MG63 (cell line): ENCODE results near the gene GPRASP1. TPM values are rescaled to one million over a fixed set of nuclear protein-coding genes. Genes with fewer than 3 reads are reported as not detected.
"Not testable (repeated sequence)": the region's sequence is repeated elsewhere in the genome, so short reads cannot be mapped to it uniquely, and the experiment has no call there.

Experiments
- DNase-seq: peaks from one replicate; pipeline ENCODE4 v3.0.0-alpha.2; 2020
- H3K27me3 ChIP-seq: fragments of 250-450 bp; sonication (Bioruptor Pico); 2 replicates; pipeline ENCODE4 v1.5.1; 2020; ENCODE audit warnings: mild to moderate bottlenecking, moderate library complexity
- H3K36me3 ChIP-seq: fragments of 250-450 bp; sonication (Bioruptor Pico); 2 replicates; pipeline ENCODE4 v1.5.1; 2020; ENCODE audit warnings: mild to moderate bottlenecking, moderate library complexity
- H3K4me3 ChIP-seq: fragments of 250-450 bp; sonication (Bioruptor Pico); 2 replicates; pipeline ENCODE4 v1.5.1; 2020; ENCODE audit warnings: mild to moderate bottlenecking, moderate library complexity
- H3K9me3 ChIP-seq: fragments of 250-450 bp; sonication (Bioruptor Pico); 2 replicates; pipeline ENCODE4 v1.5.1; 2020; ENCODE audit warnings: mild to moderate bottlenecking, moderate library complexity
- total RNA-seq: library from RNA; depleted of rRNA; stranded (reverse); fragments of >200 nt; shearing (Covaris generic); gene quantifications from 2 replicates; pipeline ENCODE4 v1.2.3, GENCODE V29; 2014; ENCODE audit warnings: low replicate concordance; rRNA removed

GPRASP1 gene
- total RNA-seq, result 0.10 TPM in 1 of 2 replicates, not detected in the other

DNA sequence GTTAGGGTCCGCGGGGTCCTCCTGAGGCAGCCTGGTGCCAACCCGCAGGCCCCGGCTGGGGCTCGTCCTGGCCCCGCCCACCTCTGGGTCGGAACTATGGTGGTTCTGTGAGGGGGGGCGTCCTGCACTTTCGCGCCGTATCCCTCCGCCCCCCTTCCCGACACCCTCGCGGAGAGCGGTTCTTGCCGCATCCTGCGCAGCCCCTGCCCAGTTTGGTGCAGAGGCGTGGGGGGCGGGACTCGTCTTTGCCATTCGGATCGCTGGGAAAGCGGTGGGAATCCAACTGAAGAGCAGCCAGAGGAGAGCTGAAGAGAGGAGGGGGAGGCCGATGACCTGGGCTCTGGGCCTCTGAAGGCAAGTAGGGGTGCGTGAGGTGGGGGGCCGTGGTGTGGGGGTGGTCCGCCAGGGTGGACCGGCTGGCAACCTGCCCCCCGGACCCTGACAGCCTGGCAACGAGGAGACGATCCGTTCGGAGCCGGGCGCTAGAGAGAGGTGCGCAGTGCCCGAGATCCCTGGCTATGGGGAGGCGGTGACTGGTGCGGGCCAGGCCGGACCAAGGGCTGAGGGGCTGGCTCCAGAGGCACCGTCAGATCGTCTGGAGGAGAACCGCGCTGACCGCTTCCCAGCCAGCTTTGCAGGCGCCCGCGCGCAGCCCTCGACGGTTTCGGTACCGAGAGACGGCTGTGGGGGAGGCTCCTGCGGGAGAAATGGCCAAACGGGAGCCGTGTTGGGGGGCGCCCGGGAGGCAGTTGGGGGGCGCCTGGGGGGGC, at the start of gene GPRASP1:
GPRASP1 (plus strand) TSS at position 242 of the 770 bp plus-strand sequence. CDS start 2,431 bp downstream, outside the sequence.
- DNase-seq, result peak; percentile 33
- H3K27me3 ChIP-seq, result no peaks in the 10 kb centered on the region
- no peaks in the 10 kb centered on the region for H3K36me3 ChIP-seq
- peak within 1 kb of the TSS; percentile 38 for H3K4me3 ChIP-seq
- H3K9me3 ChIP-seq, result no peaks in the 10 kb centered on the region

DNA sequence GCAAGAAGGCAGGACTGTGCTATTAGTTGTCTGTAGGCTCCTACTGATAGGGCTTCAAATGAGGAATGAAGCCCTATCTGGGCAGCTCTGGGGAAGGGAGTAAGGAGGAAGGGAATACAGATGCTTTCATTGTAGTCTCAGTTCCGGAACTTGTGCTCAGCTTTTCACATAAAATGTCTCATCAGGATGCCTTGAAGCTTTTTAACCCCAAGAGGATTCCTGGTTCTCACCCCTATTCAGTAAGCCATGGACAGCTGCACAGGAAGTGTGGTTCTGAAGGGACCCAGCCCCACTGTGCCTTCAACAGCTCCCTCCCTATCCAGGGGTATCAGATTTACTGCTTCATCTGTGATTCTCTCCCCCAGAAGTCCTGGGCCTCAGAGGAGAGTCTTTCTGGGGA, 47.0 kb upstream of the GPRASP1 start:
- Histone ChIP-seq H3K4me3 (no peak overlapping the region), H3K9me3 (no peaks in the 10 kb centered on the region), H3K27me3 (no peaks in the 10 kb centered on the region), H3K36me3 (no peaks in the 10 kb centered on the region)
- DNase-seq, result no peak

- no peak for DNase-seq
- Histone ChIP-seq H3K27me3 (no peaks in the 10 kb centered on the region), H3K9me3 (no peaks in the 10 kb centered on the region), H3K36me3 (no peaks in the 10 kb centered on the region), H3K4me3 (no peak overlapping the region)
Observed at GRCh38 chrX:102606115-102606514, 45.2 kb upstream of the GPRASP1 start.

DNA sequence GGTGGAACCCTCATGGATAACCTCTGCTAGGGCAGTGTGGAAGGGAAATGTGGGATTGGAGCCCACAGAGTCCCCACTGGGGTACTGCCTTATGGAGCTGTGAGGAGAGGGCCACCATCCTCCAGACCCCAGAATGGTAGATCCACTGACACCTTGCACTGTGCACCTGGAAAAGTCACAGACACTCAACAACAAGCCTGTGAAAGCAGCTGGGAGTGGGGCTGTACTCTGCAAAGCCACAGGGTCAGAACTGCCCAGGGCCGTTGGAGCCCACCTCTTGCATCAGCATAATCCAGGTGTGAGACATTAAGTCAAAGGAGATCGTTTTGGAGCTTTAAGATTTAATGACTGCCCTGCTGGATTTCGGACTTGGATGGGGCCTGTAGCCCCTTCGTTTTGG, 40.4 kb upstream of the GPRASP1 start:
- Histone ChIP-seq H3K9me3 (no peaks in the 10 kb centered on the region), H3K4me3 (no peak overlapping the region), H3K27me3 (no peaks in the 10 kb centered on the region), H3K36me3 (no peaks in the 10 kb centered on the region)
- no peak for DNase-seq

DNA sequence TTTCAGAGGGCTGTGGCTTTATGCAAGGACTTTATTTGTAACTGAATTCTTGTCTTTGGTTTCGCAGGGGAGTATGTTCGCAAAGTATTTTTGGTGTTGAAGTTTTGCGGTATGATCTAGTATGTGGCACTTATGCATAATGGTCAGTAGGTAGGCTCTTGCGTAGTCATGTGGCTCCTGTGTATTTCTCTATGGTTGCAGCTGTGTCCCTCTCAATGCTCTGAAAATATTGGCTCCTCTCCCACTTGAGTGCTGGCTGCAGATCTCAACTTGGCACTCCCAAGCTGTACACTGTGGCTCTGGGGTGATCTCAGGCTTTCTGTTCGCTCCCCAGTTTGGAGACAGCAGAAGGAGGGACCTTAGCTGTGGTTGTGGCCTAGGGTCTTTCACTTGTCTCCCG, 27.2 kb upstream of the GPRASP1 start:
- Histone ChIP-seq H3K9me3 (no peaks in the 10 kb centered on the region), H3K36me3 (no peaks in the 10 kb centered on the region), H3K27me3 (no peaks in the 10 kb centered on the region), H3K4me3 (no peak overlapping the region)
- DNase-seq, result no peak

DNA sequence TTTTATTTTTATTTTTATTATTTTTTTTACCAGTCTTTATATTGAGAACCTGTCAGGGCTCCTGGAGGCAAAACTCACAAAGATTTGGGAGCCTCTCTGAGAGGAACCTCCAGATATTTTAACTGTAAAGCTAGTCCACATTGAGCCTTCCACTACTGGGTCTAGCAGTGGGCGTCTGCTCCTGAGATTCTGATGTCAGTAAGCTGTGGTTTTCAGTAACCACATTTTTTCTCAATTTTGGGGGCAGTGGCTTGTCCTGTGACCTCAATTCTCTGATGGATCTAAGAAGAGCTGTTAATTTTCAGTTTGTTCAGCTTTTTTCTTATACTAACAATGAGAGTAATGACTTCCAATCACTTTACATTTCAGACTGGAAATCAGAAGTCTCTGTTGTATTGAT, 23.6 kb upstream of the GPRASP1 start:
- no peaks in the 10 kb centered on the region for H3K9me3 ChIP-seq
- no peak for DNase-seq
- no peaks in the 10 kb centered on the region for H3K36me3 ChIP-seq
- H3K4me3 ChIP-seq, result no peak overlapping the region
- H3K27me3 ChIP-seq, result no peaks in the 10 kb centered on the region

DNA sequence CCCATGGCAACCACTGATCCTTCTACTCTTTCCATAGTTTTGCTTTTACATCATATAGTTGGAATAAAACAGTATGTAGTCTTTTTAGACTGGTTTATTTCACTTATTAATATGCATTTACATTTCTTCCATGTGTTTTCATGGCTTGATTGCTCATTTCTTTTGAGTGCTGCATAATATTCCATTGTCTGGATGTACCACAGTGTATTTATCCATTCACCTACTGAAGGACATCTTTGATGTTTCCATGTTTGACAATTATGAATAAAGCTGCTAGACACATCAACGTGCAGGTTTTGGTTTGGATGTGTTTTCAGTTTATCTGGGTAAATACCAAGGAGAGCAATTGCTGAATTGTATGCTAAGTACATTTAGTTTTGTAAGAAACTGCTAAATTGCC, 13.7 kb upstream of the GPRASP1 start:
- Histone ChIP-seq H3K27me3 (no peaks in the 10 kb centered on the region), H3K9me3 (no peaks in the 10 kb centered on the region), H3K36me3 (no peaks in the 10 kb centered on the region), H3K4me3 (no peak overlapping the region)
- DNase-seq, result no peak

DNA sequence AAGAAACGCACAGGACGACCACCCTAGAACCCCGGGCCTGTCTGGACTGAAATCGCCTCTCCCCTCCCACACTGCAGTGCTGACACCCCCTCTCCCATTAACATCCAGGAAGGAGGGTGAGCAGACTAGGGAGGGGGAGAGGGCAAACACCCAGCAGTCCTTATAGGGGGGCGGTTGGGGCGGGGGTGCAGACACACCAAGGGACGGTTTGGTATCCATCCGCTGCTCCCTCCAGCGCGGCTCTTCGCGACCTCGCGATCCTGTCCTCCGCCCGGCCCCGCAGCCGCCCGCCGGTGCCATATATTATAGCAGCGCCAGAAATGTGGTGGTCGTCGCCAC, 411 bp upstream of the GPRASP1 start:
- no peaks in the 10 kb centered on the region for H3K9me3 ChIP-seq
- DNase-seq, result no peak
- H3K4me3 ChIP-seq, result peak overlapping the region; percentile 38
- H3K27me3 ChIP-seq, result no peaks in the 10 kb centered on the region
- H3K36me3 ChIP-seq, result no peaks in the 10 kb centered on the region

- H3K36me3 ChIP-seq, result no peaks in the 10 kb centered on the region
- no peaks in the 10 kb centered on the region for H3K9me3 ChIP-seq
- H3K4me3 ChIP-seq, result peak overlapping the region; percentile 38
- no peak for DNase-seq
- H3K27me3 ChIP-seq, result no peaks in the 10 kb centered on the region
Observed at GRCh38 chrX:102652031-102652688, 877 bp downstream of the GPRASP1 start.

- Histone ChIP-seq H3K9me3 (no peaks in the 10 kb centered on the region), H3K27me3 (no peaks in the 10 kb centered on the region), H3K4me3 (no peak overlapping the region), H3K36me3 (no peaks in the 10 kb centered on the region)
- no peak for DNase-seq
Observed at GRCh38 chrX:102654696-102655095, 3.4 kb downstream of the GPRASP1 start.

GRCh38 chrX:102658556-102658955, 7.3 kb downstream of the GPRASP1 start:
- H3K27me3 ChIP-seq, result no peaks in the 10 kb centered on the region
- no peak overlapping the region for H3K4me3 ChIP-seq
- H3K36me3 ChIP-seq, result no peaks in the 10 kb centered on the region
- no peak for DNase-seq
- H3K9me3 ChIP-seq, result no peaks in the 10 kb centered on the region

DNA sequence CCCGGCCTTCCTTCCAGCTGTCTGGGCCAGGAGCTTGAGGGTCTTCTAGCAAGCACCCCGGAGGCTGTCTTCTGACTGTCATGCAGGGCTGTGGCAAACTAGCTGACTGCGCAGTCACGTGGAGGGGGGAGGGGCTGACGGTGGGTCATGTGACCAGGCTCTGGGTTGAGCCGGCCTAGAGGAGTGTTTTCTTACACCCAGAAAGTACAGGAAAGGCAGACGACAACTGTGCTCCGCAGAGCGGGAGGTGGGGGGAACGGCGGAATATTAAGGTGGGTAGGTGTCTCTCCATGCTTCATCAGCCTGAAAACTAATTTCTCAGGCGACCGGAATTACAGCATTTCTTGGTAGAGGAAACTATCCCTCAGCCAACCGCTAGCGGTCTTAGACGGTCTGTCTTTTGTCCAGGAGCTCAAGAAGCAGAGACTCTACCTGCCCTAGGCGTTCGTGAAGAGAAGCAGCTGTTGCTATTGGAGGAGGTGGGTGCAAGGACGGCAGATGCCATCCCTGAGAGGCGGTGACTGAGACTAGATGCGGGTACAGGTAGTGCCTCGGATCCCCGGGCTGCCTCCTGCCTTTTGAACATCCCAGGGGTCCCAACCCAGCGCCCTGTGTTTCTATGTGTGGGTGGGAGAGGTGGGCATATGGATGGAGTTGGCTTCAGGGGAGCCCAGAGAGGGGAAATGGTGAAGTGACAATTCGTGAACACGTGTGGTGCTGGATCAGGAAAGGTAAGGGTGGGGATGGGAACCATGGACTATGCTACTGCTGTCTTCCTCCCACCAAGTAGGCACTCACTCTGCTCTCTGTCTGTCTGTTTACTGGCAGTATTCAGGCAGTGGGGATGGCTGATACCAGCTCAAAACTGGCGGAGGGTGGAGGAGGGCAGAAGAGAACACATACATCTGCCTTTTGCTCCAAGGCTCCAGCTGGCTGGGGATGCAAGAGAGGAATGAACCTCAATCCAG, 8.8 kb downstream of the GPRASP1 start:
- Histone ChIP-seq H3K9me3 (no peaks in the 10 kb centered on the region), H3K27me3 (no peaks in the 10 kb centered on the region), H3K4me3 (peak overlapping the region; percentile 59), H3K36me3 (no peaks in the 10 kb centered on the region)
- DNase-seq, result peak; percentile 78

DNA sequence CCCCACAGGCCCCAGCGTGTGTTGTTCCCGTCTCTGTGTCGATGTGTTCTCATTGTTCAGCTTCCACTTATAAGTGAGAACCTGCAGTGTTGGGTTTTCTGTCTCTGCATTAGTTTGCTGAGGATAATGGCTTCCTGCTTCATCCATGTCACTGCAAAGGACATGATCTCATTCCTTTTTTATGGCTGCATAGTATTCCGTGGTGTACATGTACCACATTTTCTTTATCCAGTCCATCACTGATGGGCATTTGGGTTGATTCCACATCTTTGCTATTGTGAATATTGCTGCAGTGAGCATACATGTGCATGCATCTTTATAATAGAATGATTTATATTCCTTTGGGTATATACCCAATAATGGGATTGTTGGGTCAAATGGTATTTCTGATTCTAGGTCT, 12.5 kb downstream of the GPRASP1 start:
- H3K27me3 ChIP-seq, H3K36me3 ChIP-seq, H3K4me3 ChIP-seq, DNase-seq, H3K9me3 ChIP-seq: not testable (repeated sequence)

GRCh38 chrX:102667034-102667433, 15.8 kb downstream of the GPRASP1 start:
- DNase-seq, H3K4me3 ChIP-seq, H3K36me3 ChIP-seq, H3K27me3 ChIP-seq, H3K9me3 ChIP-seq: not testable (repeated sequence)

- DNase-seq, result no peak
- no peaks in the 10 kb centered on the region for H3K36me3 ChIP-seq
- no peak overlapping the region for H3K4me3 ChIP-seq
- no peaks in the 10 kb centered on the region for H3K27me3 ChIP-seq
- no peaks in the 10 kb centered on the region for H3K9me3 ChIP-seq
Observed at GRCh38 chrX:102669526-102669925, 18.2 kb downstream of the GPRASP1 start.

- DNase-seq, result no peak
- H3K9me3 ChIP-seq, result no peaks in the 10 kb centered on the region
Observed at GRCh38 chrX:102672856-102673255, 21.6 kb downstream of the GPRASP1 start.

DNA sequence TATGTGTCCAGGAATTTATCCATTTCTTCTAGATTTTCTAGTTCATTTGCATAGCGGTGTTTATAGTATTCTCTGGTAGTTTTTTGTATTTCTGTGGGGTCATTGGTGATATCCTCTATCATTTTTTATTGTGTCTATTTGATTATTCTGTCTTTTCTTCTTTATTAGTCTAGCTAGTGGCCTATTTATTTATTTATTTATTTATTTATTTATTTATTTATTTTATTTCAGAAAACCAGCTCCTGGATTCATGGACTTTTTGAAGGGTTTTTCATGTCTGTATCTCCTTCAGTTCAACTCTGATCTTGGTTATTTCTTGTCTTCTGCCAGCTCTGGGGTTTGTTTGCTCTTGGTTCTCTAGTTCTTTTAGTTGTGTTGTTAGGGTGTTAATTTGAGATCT, 26.2 kb downstream of the GPRASP1 start:
- not testable (repeated sequence) for H3K4me3 ChIP-seq, DNase-seq, H3K27me3 ChIP-seq, H3K36me3 ChIP-seq, H3K9me3 ChIP-seq

More at GRCh38 chrX:102672856-102673255, 21.6 kb downstream of the GPRASP1 start:
- H3K27me3 ChIP-seq, result no peaks in the 10 kb centered on the region
- H3K36me3 ChIP-seq, result no peaks in the 10 kb centered on the region
- no peak overlapping the region for H3K4me3 ChIP-seq
